H1 (cell line): ENCODE results near the gene PLPPR2. TPM values are rescaled to one million over a fixed set of nuclear protein-coding genes. Genes with fewer than 3 reads are reported as not detected.

Source experiments
- CTCF ChIA-PET: fragments of 300-600 bp; sonication (Branson Sonifier 250); formaldehyde crosslinking; loops from one replicate; lab custom pipeline; 2021; ENCODE audit not compliant: partially characterized antibody; lab: Charles Lee
- POLR2A ChIA-PET: fragments of 300-600 bp; sonication (Branson Sonifier 250); formaldehyde crosslinking; loops from one replicate; lab custom pipeline; 2021; ENCODE audit warnings: inconsistent platforms; ENCODE audit not compliant: partially characterized antibody; lab: Charles Lee
- DNase-seq, 2 experiments: peaks; one replicate each; pipeline versions ENCODE4 v3.0.0 to v3.0.0-alpha.2; 2010 to 2022; ENCODE audit warnings: low spot score in 2 of 2, low read depth in 1 of 2, mixed read lengths in 1 of 2
- FAIRE-seq: peaks from 2 replicates; lab custom pipeline; 2011; peaks lifted over from hg19 to GRCh38; lab: Jason Lieb, UNC
- H2AFZ ChIP-seq: 2 replicates; pipeline ENCODE4 v1.8.1; 2012; ENCODE audit warnings: low read length, inconsistent platforms
- H2AK5ac ChIP-seq: 2 replicates; pipeline ENCODE4 v1.6.1; 2013; ENCODE audit warnings: low read depth, low read length
- H2BK120ac ChIP-seq: replicated peaks from 2 replicates; pipeline ENCODE3; 2013; ENCODE audit warnings: low read depth, low read length, inconsistent platforms
- H2BK12ac ChIP-seq: 2 replicates; pipeline ENCODE4 v1.6.1; 2013; ENCODE audit warnings: low read depth, low read length
- H2BK15ac ChIP-seq: 2 replicates; pipeline ENCODE4 v1.6.1; 2013; ENCODE audit warnings: low read length
- H2BK20ac ChIP-seq: 2 replicates; pipeline ENCODE4 v1.6.1; 2013; ENCODE audit warnings: low read length
- H2BK5ac ChIP-seq: 2 replicates; pipeline ENCODE4 v1.6.1; 2013; ENCODE audit warnings: low read depth, low read length
- H3K14ac ChIP-seq: 2 replicates; pipeline ENCODE4 v1.6.1; 2013; ENCODE audit warnings: inconsistent platforms; ENCODE audit not compliant: insufficient read length
- H3K18ac ChIP-seq: 2 replicates; pipeline ENCODE4 v1.6.1; 2013; ENCODE audit warnings: low read length; ENCODE audit errors: extremely low read depth
- H3K23ac ChIP-seq: 2 replicates; pipeline ENCODE4 v1.6.1; 2013; ENCODE audit warnings: inconsistent platforms; ENCODE audit not compliant: insufficient read length
- H3K23me2 ChIP-seq: 2 replicates; pipeline ENCODE4 v1.6.1; 2013; ENCODE audit warnings: low read depth, low read length
- H3K27ac ChIP-seq: 2 replicates; pipeline ENCODE4 v1.6.1; 2011; ENCODE audit warnings: low read depth, low read length, inconsistent platforms
- H3K27me3 ChIP-seq, 4 experiments: replicated peaks in 1 of 4; 1 replicate in 1 of 4; 2 replicates in 3 of 4; pipeline versions ENCODE4 v1.6.1 to v1.8.1; 2011 to 2013; ENCODE audit warnings: low read length in 3 of 4, mild to moderate bottlenecking in 3 of 4, inconsistent platforms in 2 of 4, mixed read lengths in 2 of 4, moderate library complexity in 1 of 4; ENCODE audit not compliant: control insufficient read depth in 3 of 4, insufficient read depth in 3 of 4; ENCODE audit errors: extremely low read depth in 1 of 4
- H3K36me3 ChIP-seq, 4 experiments: 2 replicates each; pipeline versions ENCODE4 v1.6.1 to v1.8.1; 2011 to 2013; ENCODE audit warnings: mild to moderate bottlenecking in 4 of 4, low read length in 3 of 4, moderate library complexity in 2 of 4, control low read depth in 1 of 4, inconsistent platforms in 1 of 4; ENCODE audit not compliant: insufficient read depth in 4 of 4, control insufficient read depth in 2 of 4
- H3K4ac ChIP-seq: replicated peaks from 2 replicates; pipeline ENCODE3; 2013; ENCODE audit warnings: low read length, low read depth, mixed read lengths, inconsistent platforms; ENCODE audit not compliant: insufficient read length
- H3K4me1 ChIP-seq, 4 experiments: replicated peaks in 1 of 4; 1 replicate in 1 of 4; 2 replicates in 3 of 4; pipeline versions ENCODE4 v1.6.1 to v1.8.1; 2011 to 2013; ENCODE audit warnings: low read length in 3 of 4, inconsistent platforms in 2 of 4, mixed read lengths in 1 of 4; ENCODE audit not compliant: insufficient read depth in 4 of 4, control insufficient read depth in 3 of 4
- H3K4me2 ChIP-seq, 2 experiments: 2 replicates each; pipeline versions ENCODE4 v1.6.1 to v1.8.1; 2011 to 2013; ENCODE audit warnings: low read depth in 2 of 2, low read length in 2 of 2, control low read depth in 1 of 2, inconsistent platforms in 1 of 2, mild to moderate bottlenecking in 1 of 2; ENCODE audit not compliant: insufficient read depth in 1 of 2
- H3K4me3 ChIP-seq, 4 experiments: fragments of 200-600, 300-600 bp in 1 of 4; sonication (generic), shearing (Covaris generic), sonication (Bioruptor Twin) in 1 of 4; 2 replicates each; pipeline versions ENCODE4 v1.5.1 to v1.8.1; 2011 to 2016; ENCODE audit warnings: low read length in 4 of 4, low read depth in 3 of 4, control low read depth in 2 of 4, inconsistent platforms in 2 of 4, mild to moderate bottlenecking in 2 of 4, mixed read lengths in 1 of 4, moderate library complexity in 1 of 4; ENCODE audit not compliant: insufficient read depth in 2 of 4; ENCODE audit errors: extremely low read depth in 1 of 4
- H3K56ac ChIP-seq: replicated peaks from 2 replicates; pipeline ENCODE3; 2013; ENCODE audit warnings: low read depth, mild to moderate bottlenecking, mixed read lengths, low read length, inconsistent platforms; ENCODE audit not compliant: insufficient read length
- H3K79me1 ChIP-seq: 2 replicates; pipeline ENCODE4 v1.6.1; 2013; ENCODE audit warnings: low read depth, low read length, control low read depth
- H3K79me2 ChIP-seq, 2 experiments: 2 replicates each; pipeline versions ENCODE4 v1.6.1 to v1.8.1; 2012 to 2013; ENCODE audit warnings: low read length in 2 of 2, mild to moderate bottlenecking in 2 of 2, inconsistent platforms in 1 of 2; ENCODE audit not compliant: insufficient read depth in 2 of 2, control insufficient read depth in 1 of 2
- H3K9ac ChIP-seq, 4 experiments: replicated peaks in 1 of 4; 1 replicate in 1 of 4; 2 replicates in 3 of 4; pipeline versions ENCODE4 v1.6.1 to v1.8.1; 2011 to 2013; ENCODE audit warnings: low read depth in 3 of 4, low read length in 3 of 4, control low read depth in 2 of 4, mild to moderate bottlenecking in 2 of 4, moderate library complexity in 2 of 4, inconsistent platforms in 1 of 4; ENCODE audit errors: extremely low read depth in 1 of 4
- H3K9me3 ChIP-seq, 2 experiments: 2 replicates each; pipeline versions ENCODE4 v1.6.1 to v1.8.1; 2012 to 2013; ENCODE audit warnings: mild to moderate bottlenecking in 2 of 2, moderate library complexity in 2 of 2, control low read depth in 1 of 2, inconsistent platforms in 1 of 2, low read depth in 1 of 2, low read length in 1 of 2, mixed read lengths in 1 of 2; ENCODE audit not compliant: insufficient read depth in 2 of 2
- H4K20me1 ChIP-seq, 2 experiments: replicated peaks in 1 of 2; 2 replicates each; pipeline versions ENCODE3 to v1.8.1; 2011 to 2013; ENCODE audit warnings: inconsistent platforms in 2 of 2, low read length in 2 of 2, mild to moderate bottlenecking in 1 of 2; ENCODE audit not compliant: insufficient read depth in 2 of 2, control insufficient read depth in 1 of 2
- H4K5ac ChIP-seq: 2 replicates; pipeline ENCODE4 v1.6.1; 2013; ENCODE audit warnings: low read length, low read depth, mixed read lengths, inconsistent platforms; ENCODE audit not compliant: insufficient read length
- H4K8ac ChIP-seq: 2 replicates; pipeline ENCODE4 v1.8.0; 2013; ENCODE audit warnings: mild to moderate bottlenecking, moderate library complexity, low read length, inconsistent platforms; ENCODE audit not compliant: insufficient read depth; ENCODE audit errors: extremely low read depth
- H4K91ac ChIP-seq: replicated peaks from 2 replicates; pipeline ENCODE3; 2013; ENCODE audit warnings: low read length, mixed read lengths, inconsistent platforms; ENCODE audit not compliant: insufficient read length
- CREB1 ChIP-seq: IDR thresholded peaks from 2 replicates; pipeline ENCODE4 v1.6.1; 2012; ENCODE audit warnings: inconsistent platforms
- EGR1 ChIP-seq: IDR thresholded peaks from 2 replicates; pipeline ENCODE4 v1.6.1; 2011; ENCODE audit warnings: low read depth, low read length, borderline replicate concordance
- EP300 ChIP-seq, 2 experiments: IDR thresholded peaks; 1 replicate in 1 of 2; 2 replicates in 1 of 2; pipeline ENCODE4 v1.6.1; 2011 to 2012; ENCODE audit warnings: low read depth in 2 of 2, low read length in 2 of 2, mild to moderate bottlenecking in 2 of 2, borderline replicate concordance in 1 of 2, inconsistent platforms in 1 of 2, moderate library complexity in 1 of 2
- USF2 ChIP-seq: IDR thresholded peaks from 2 replicates; pipeline ENCODE4 v1.6.1; 2011; ENCODE audit warnings: low read length, improper control_type of control experiment
- WGBS, 2 experiments: shearing (Covaris generic) in 1 of 2; methylation state at CpG; one replicate each; pipeline versions ENCODE4 v1.1.6 to v1.1.7; 2013 to 2015; ENCODE audit warnings: low lambda C conversion rate in 2 of 2, mixed read lengths in 2 of 2, inconsistent platforms in 1 of 2, low coverage in 1 of 2, missing lambda C conversion rate in 1 of 2; ENCODE audit not compliant: insufficient replicate concordance in 2 of 2, insufficient coverage in 1 of 2, insufficient read length in 1 of 2; ENCODE audit errors: extremely low coverage in 1 of 2, missing lambda C conversion rate in 1 of 2; 5-methylcytosine and 5-hydroxymethylcytosine counted together
- polyA plus RNA-seq, 7 experiments: library from polyadenylated mRNA; depleted of rRNA in 3 of 7; stranded (reverse) in 5 of 7; unstranded in 2 of 7; fragments of >200 nt in 5 of 7; fragments of 200-250 nt in 2 of 7; gene quantifications; 1 replicate in 5 of 7; 2 replicates in 1 of 7; 4 replicates in 1 of 7; pipeline versions ENCODE4 v1.2.1 to v1.2.3, GENCODE V29; 2011 to 2013; ENCODE audit warnings: missing spikeins in 2 of 7, mixed read lengths in 2 of 7
- total RNA-seq: library from RNA; stranded (reverse); fragmentation: NEBNext Ultra II Directional; extraction: Animal tissue kit (Norgen Biotek cat#: 25700); gene quantifications from 2 replicates; pipeline ENCODE4 v1.2.1, GENCODE V29; 2021
- TF ChIP-seq, protein P1 (sequence below), 3 experiments: IDR thresholded peaks; 1 replicate in 2 of 3; 2 replicates in 1 of 3; pipeline versions ENCODE4 v1.5.1 to v1.6.1; 2011; ENCODE audit warnings: low read length in 3 of 3, mild to moderate bottlenecking in 3 of 3, inconsistent platforms in 2 of 3, low read depth in 1 of 3, moderate library complexity in 1 of 3; ENCODE audit not compliant: insufficient read depth in 1 of 3; ENCODE audit errors: control extremely low read depth in 1 of 3
- TF ChIP-seq, protein P2 (sequence below): IDR thresholded peaks from 2 replicates; pipeline ENCODE4 v1.6.1; 2012; ENCODE audit warnings: inconsistent platforms

PLPPR2 gene
- total and polyA plus RNA-seq, 2 of the 8 experiments (the other 6 are each of a cell fraction or from before 2014, with no cell fraction given), result 7.2 to 11.7 TPM

GRCh38 chr19:11405846-11406643 is 50.8 kb downstream of the PLPPR2 start:
- Histone ChIP-seq H3K23me2 (peaks cover 1% of the 10 kb centered on the region; the same call in 1 of the 2 replicates), H2AFZ (no peak overlapping the region), H3K14ac (no peak overlapping the region), H3K27ac (0 out of 2 replicates have a peak overlapping the region, but pooled peaks have one; percentile 49), H2BK20ac (no peak overlapping the region), H4K91ac (no peak overlapping the region), H2BK12ac (0 out of 2 replicates have a peak overlapping the region, but pooled peaks have one; percentile 9), H3K36me3 (peaks cover 0 to 22% (median 6%) of the 10 kb centered on the region in 4 experiments; a peak in 6 of 8 replicates), H4K5ac (no peak overlapping the region), H2AK5ac (no peak overlapping the region), H2BK5ac (peak overlapping the region; percentile 60; the same call in 1 of the 2 replicates), H3K4me3 (peak overlapping the region in 1 of 4 experiments; percentile 47; a peak in 2 of 8 replicates), H3K79me2 (no peaks in the 10 kb centered on the region), H3K9me3 (no peaks in the 10 kb centered on the region), H3K4ac (no peak overlapping the region), H4K20me1 (no peaks in the 10 kb centered on the region), H3K79me1 (no peaks in the 10 kb centered on the region), H2BK15ac (no peak overlapping the region), H3K23ac (no peak overlapping the region), H2BK120ac (no peak overlapping the region), H3K56ac (no peak overlapping the region), H3K4me1 (peaks cover 0 to 6% (median under 1%) of the 10 kb centered on the region in 4 experiments; a peak in 4 of 7 replicates), H3K4me2 (peak overlapping the region; percentile 26 to 60), H4K8ac (peak overlapping the region; percentile 76; the same call in 1 of the 2 replicates), H3K9ac (no peak overlapping the region), H3K27me3 (no peaks in the 10 kb centered on the region), H3K18ac (no peak overlapping the region)
- ChIA-PET CTCF (interaction anchor here (0.6 to 4.4 kb wide), 18 partner anchors 10 to 931 kb away, joined by 3 to 69 read pairs (median 8); partner anchors contain the start of genes EPOR, RGL3 and TSPAN16), POLR2A (interaction anchor here (0.6 to 3.9 kb wide), 18 partner anchors 10 to 175 kb away, joined by 3 to 22 read pairs (median 3); partner anchors contain the start of genes ELAVL3, EPOR and RGL3)
- WGBS, 2 experiments, result 68% methylated on average over 21 of the region's 44 CpGs; no CpG with 5 or more reads in 1 of the 2 experiments
- peak in 1 of 2 experiments; percentile 87 for DNase-seq
- no peak for FAIRE-seq
- TF ChIP-seq EGR1 (peak; percentile 97), CREB1 (peak; percentile 22; the same call in 1 of the 2 replicates), EP300 (IDR thresholded peaks at IDR 0.05; ENCODE audit: borderline replicate concordance in 1 of 2, low read depth in 2 of 2, low read length in 2 of 2) (no peak), USF2 (no peak)
- TF ChIP-seq, protein P1, sequence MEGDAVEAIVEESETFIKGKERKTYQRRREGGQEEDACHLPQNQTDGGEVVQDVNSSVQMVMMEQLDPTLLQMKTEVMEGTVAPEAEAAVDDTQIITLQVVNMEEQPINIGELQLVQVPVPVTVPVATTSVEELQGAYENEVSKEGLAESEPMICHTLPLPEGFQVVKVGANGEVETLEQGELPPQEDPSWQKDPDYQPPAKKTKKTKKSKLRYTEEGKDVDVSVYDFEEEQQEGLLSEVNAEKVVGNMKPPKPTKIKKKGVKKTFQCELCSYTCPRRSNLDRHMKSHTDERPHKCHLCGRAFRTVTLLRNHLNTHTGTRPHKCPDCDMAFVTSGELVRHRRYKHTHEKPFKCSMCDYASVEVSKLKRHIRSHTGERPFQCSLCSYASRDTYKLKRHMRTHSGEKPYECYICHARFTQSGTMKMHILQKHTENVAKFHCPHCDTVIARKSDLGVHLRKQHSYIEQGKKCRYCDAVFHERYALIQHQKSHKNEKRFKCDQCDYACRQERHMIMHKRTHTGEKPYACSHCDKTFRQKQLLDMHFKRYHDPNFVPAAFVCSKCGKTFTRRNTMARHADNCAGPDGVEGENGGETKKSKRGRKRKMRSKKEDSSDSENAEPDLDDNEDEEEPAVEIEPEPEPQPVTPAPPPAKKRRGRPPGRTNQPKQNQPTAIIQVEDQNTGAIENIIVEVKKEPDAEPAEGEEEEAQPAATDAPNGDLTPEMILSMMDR (IDR thresholded peaks at IDR 0.05; ENCODE audit: control extremely low read depth in 1 of 3, insufficient read depth in 1 of 3, low read depth in 1 of 3, low read length in 3 of 3), result peak; percentile 57 to 69 (median 63)
- TF ChIP-seq, protein P2, sequence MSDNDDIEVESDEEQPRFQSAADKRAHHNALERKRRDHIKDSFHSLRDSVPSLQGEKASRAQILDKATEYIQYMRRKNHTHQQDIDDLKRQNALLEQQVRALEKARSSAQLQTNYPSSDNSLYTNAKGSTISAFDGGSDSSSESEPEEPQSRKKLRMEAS, result peak; percentile 12; the same call in 1 of the 2 replicates
